Endothelial cell of umbilical vein (primary cell): Measurements from ENCODE around the gene OSBPL5. TPM values are rescaled to one million over a fixed set of nuclear protein-coding genes. Genes with fewer than 3 reads are reported as not detected.

Source experiments
- BruUV-seq: library from RNA; stranded (reverse); fragments of 400-500 nt; replicated peaks from 2 replicates; lab custom pipeline; 2021; lab: Mats Ljungman, UMichigan
- CTCF ChIA-PET: fragments of 300-600, 350-600 bp; sonication (Branson Sonifier 250); formaldehyde crosslinking; loops from one replicate; lab custom pipeline; 2021; ENCODE audit warnings: antibody characterized with exemption, inconsistent platforms; lab: Charles Lee
- POLR2A ChIA-PET: fragments of 300-600, 350-600 bp; sonication (Branson Sonifier 250); formaldehyde crosslinking; loops from one replicate; lab custom pipeline; 2021; ENCODE audit warnings: antibody characterized with exemption, inconsistent platforms; lab: Charles Lee
- DNase-seq: peaks from one replicate; pipeline ENCODE4 v3.0.0-alpha.2; 2011; ENCODE audit warnings: low read depth, low spot score
- FAIRE-seq: peaks from 2 replicates; lab custom pipeline; 2011; peaks lifted over from hg19 to GRCh38; lab: Jason Lieb, UNC
- H2AFZ ChIP-seq: 2 replicates; pipeline ENCODE4 v1.6.0; 2012; ENCODE audit warnings: low read depth, low read length, control low read depth, inconsistent platforms
- H3K27ac ChIP-seq: 2 replicates; pipeline ENCODE4 v1.5.1; 2011; ENCODE audit warnings: low read depth, mild to moderate bottlenecking, control low read depth, low read length, moderate library complexity; ENCODE audit not compliant: insufficient read depth
- H3K27me3 ChIP-seq, 2 experiments: 2 replicates each; pipeline versions ENCODE4 v1.6.0 to v1.6.1; 2011; ENCODE audit warnings: low read length in 2 of 2, mixed read lengths in 1 of 2; ENCODE audit not compliant: control insufficient read depth in 2 of 2, insufficient read depth in 2 of 2
- H3K36me3 ChIP-seq, 2 experiments: 2 replicates in 1 of 2; 3 replicates in 1 of 2; pipeline ENCODE4 v1.5.1; 2011; ENCODE audit warnings: low read length in 2 of 2, mild to moderate bottlenecking in 1 of 2, moderate library complexity in 1 of 2; ENCODE audit not compliant: control insufficient read depth in 2 of 2, insufficient read depth in 2 of 2; ENCODE audit errors: extremely low read depth in 1 of 2
- H3K4me1 ChIP-seq: 3 replicates; pipeline ENCODE4 v1.5.1; 2011; ENCODE audit warnings: mild to moderate bottlenecking, low read length; ENCODE audit not compliant: control insufficient read depth, insufficient read depth; ENCODE audit errors: extremely low read depth
- H3K4me2 ChIP-seq: 2 replicates; pipeline ENCODE4 v1.6.1; 2011; ENCODE audit warnings: low read length, control low read depth, mixed read lengths; ENCODE audit not compliant: insufficient read depth
- H3K4me3 ChIP-seq, 3 experiments: fragments of 200-600 bp in 1 of 3; sonication (generic), shearing (Covaris generic) in 1 of 3; replicated peaks in 1 of 3; 2 replicates each; pipeline ENCODE4 v1.5.1; 2011 to 2016; ENCODE audit warnings: control low read depth in 3 of 3, low read length in 3 of 3, mild to moderate bottlenecking in 2 of 3, inconsistent platforms in 1 of 3, low read depth in 1 of 3, moderate library complexity in 1 of 3; ENCODE audit not compliant: insufficient read depth in 1 of 3
- H3K79me2 ChIP-seq: 2 replicates; pipeline ENCODE4 v1.6.0; 2012; ENCODE audit warnings: low read length, inconsistent platforms; ENCODE audit not compliant: control insufficient read depth, insufficient read depth
- H3K9ac ChIP-seq: replicated peaks from 2 replicates; pipeline ENCODE3; 2011; ENCODE audit warnings: low read length, control low read depth; ENCODE audit not compliant: insufficient read depth; ENCODE audit errors: extremely low read depth
- H3K9me1 ChIP-seq: replicated peaks from 3 replicates; pipeline ENCODE4 v1.6.0; 2011; ENCODE audit warnings: mild to moderate bottlenecking, low read length; ENCODE audit not compliant: control insufficient read depth, insufficient read depth; ENCODE audit errors: extremely low read depth
- H3K9me3 ChIP-seq: replicated peaks from 2 replicates; pipeline ENCODE4 v1.5.1; 2012; ENCODE audit warnings: low read length, inconsistent platforms; ENCODE audit not compliant: control insufficient read depth, insufficient read depth
- H4K20me1 ChIP-seq: replicated peaks from 2 replicates; pipeline ENCODE3; 2011; ENCODE audit warnings: mild to moderate bottlenecking, low read length; ENCODE audit not compliant: control insufficient read depth, insufficient read depth; ENCODE audit errors: extremely low read depth
- EZH2 ChIP-seq: IDR thresholded peaks from 2 replicates; pipeline ENCODE4 v1.6.1; 2012; ENCODE audit warnings: borderline replicate concordance, low read depth, mild to moderate bottlenecking, moderate library complexity, low read length, inconsistent platforms; ENCODE audit not compliant: severe bottlenecking
- FOS ChIP-seq: IDR thresholded peaks from 2 replicates; pipeline ENCODE4 v1.6.1; 2011; ENCODE audit warnings: mild to moderate bottlenecking, low read length, moderate library complexity, borderline replicate concordance; ENCODE audit not compliant: insufficient read depth
- GATA2 ChIP-seq: IDR thresholded peaks from 2 replicates; pipeline ENCODE4 v1.7.0; 2011; ENCODE audit warnings: low read depth, mild to moderate bottlenecking, moderate library complexity, mixed read lengths, low read length; ENCODE audit not compliant: insufficient read length, insufficient read depth
- JUN ChIP-seq: IDR thresholded peaks from 2 replicates; pipeline ENCODE4 v1.6.1; 2011; ENCODE audit warnings: borderline replicate concordance, low read depth; ENCODE audit not compliant: insufficient read length, insufficient read depth
- MYC ChIP-seq: IDR thresholded peaks from one replicate; pipeline ENCODE4 v1.6.1; 2011; ENCODE audit warnings: mild to moderate bottlenecking, low read depth, low read length
- POLR2A ChIP-seq: IDR thresholded peaks from 2 replicates; pipeline ENCODE4 v1.6.1; 2012; ENCODE audit warnings: low read depth, mild to moderate bottlenecking, control low read depth, low read length
- POLR2AphosphoS5 ChIP-seq: IDR thresholded peaks from 2 replicates; pipeline ENCODE4 v1.6.1; 2012; ENCODE audit warnings: low read depth, mild to moderate bottlenecking, control low read depth, low read length, moderate library complexity; ENCODE audit not compliant: insufficient read depth
- dilution Hi-C: fragments of 300-500 bp; cut with MboI; formaldehyde crosslinking; loops from one replicate; pipeline ENCODE4 v1.15.0; 2019; ENCODE audit warnings: low sequenced_read_pairs; ENCODE audit not compliant: extremely low pct_ligation_motif_present
- intact Hi-C: fragments of 100-400 bp; cut with micrococcal nuclease; formaldehyde crosslinking; loops from one replicate; pipeline ENCODE4 v1.10.0; 2022
- polyA plus RNA-seq, 4 experiments: library from polyadenylated mRNA; depleted of rRNA in 3 of 4; stranded (reverse) in 3 of 4; unstranded in 1 of 4; fragments of >200 nt; gene quantifications; 2 replicates each; pipeline versions ENCODE4 v1.2.1 to v1.2.3, GENCODE V29; 2011 to 2012; ENCODE audit warnings: missing spikeins in 1 of 4
- total RNA-seq: library from RNA; stranded (reverse); gene quantifications from 2 replicates; pipeline ENCODE4 v1.2.3, GENCODE V29; 2021
- TF ChIP-seq, protein P1 (sequence below): IDR thresholded peaks from 2 replicates; pipeline ENCODE4 v1.6.1; 2011; ENCODE audit not compliant: insufficient read depth, insufficient read length
- TF ChIP-seq, protein P2 (sequence below), 2 donors: IDR thresholded peaks; 1 replicate in 1 of 2; 2 replicates in 1 of 2; pipeline ENCODE4 v1.5.1; 2011; ENCODE audit warnings: low read length in 2 of 2, mild to moderate bottlenecking in 2 of 2, moderate library complexity in 2 of 2, control low read depth in 1 of 2, inconsistent platforms in 1 of 2, low read depth in 1 of 2; ENCODE audit not compliant: insufficient read depth in 1 of 2; ENCODE audit errors: extremely low read depth in 1 of 2

Gene OSBPL5
- total and polyA plus RNA-seq, 2 donors (not counting 3 experiments of a cell fraction or from before 2014, with no cell fraction given) = 8.7 to 37.7 TPM

DNA sequence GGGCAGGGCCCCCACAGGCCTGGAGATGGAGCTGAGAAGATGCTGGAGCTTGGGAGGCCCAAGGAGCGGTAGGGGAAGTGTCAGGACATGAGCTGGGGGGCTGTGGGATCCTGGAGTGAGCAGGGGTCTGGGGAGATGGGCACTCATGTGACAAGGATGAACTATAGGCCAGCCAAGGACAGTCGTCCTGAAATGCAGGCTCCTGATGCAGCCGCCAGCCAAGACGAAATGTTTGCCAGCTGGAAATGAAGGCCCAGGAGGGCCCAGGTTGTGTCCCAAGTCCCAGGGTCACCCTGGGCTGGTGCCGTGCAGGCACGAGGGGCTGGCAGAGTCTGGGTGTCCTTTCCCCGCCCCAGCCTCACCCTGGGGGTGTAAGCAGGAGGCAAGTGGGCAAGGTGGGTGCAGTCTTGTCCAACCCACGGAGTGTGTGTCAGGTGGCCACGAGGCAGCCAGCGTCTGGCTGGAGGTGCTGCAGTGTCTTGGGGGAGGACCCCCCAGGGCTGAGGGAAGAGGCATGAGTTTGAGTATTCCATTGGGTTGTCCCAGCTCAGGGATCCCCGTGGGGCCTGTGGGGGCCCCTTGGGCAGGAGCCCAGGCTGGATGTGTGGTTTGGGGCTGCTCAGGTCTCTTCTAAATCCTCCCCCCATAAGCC lies 32.1 kb upstream of the OSBPL5 start:
- H4K20me1 ChIP-seq = no peaks in the 10 kb centered on the region
- H3K79me2 ChIP-seq = no peaks in the 10 kb centered on the region
- H3K9ac ChIP-seq = no peak overlapping the region
- FAIRE-seq (no peak), DNase-seq (no peak)
- H2AFZ ChIP-seq = no peak overlapping the region
- dilution Hi-C loops = no loop called here
- H3K36me3 ChIP-seq = no peaks in the 10 kb centered on the region
- H3K9me3 ChIP-seq = no peaks in the 10 kb centered on the region
- no peak overlapping the region for H3K4me3 ChIP-seq
- peaks cover 0 to 2% of the 10 kb centered on the region in 2 experiments for H3K27me3 ChIP-seq
- TF ChIP-seq, protein P1, sequence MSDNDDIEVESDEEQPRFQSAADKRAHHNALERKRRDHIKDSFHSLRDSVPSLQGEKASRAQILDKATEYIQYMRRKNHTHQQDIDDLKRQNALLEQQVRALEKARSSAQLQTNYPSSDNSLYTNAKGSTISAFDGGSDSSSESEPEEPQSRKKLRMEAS = no peak
- TF ChIP-seq MYC (no peak), JUN (no peak), FOS (no peak), POLR2A (no peak), POLR2AphosphoS5 (no peak), EZH2 (no peak), GATA2 (no peak)
- TF ChIP-seq, protein P2, sequence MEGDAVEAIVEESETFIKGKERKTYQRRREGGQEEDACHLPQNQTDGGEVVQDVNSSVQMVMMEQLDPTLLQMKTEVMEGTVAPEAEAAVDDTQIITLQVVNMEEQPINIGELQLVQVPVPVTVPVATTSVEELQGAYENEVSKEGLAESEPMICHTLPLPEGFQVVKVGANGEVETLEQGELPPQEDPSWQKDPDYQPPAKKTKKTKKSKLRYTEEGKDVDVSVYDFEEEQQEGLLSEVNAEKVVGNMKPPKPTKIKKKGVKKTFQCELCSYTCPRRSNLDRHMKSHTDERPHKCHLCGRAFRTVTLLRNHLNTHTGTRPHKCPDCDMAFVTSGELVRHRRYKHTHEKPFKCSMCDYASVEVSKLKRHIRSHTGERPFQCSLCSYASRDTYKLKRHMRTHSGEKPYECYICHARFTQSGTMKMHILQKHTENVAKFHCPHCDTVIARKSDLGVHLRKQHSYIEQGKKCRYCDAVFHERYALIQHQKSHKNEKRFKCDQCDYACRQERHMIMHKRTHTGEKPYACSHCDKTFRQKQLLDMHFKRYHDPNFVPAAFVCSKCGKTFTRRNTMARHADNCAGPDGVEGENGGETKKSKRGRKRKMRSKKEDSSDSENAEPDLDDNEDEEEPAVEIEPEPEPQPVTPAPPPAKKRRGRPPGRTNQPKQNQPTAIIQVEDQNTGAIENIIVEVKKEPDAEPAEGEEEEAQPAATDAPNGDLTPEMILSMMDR (IDR thresholded peaks at IDR 0.05; ENCODE audit: extremely low read depth in 1 of 2, insufficient read depth in 1 of 2, low read depth in 1 of 2, low read length in 2 of 2) = no peak
- H3K9me1 ChIP-seq = no peaks in the 10 kb centered on the region
- ChIA-PET POLR2A (no interaction called here), CTCF (interaction anchor here (1.1 to 1.4 kb wide), 2 partner anchors 13 to 160 kb away, joined by 3 read pairs; no protein-coding TSS in a partner anchor)
- no peaks in the 10 kb centered on the region for H3K4me1 ChIP-seq
- H3K27ac ChIP-seq = no peak overlapping the region
- no TSS peak for BruUV-seq
- no peak overlapping the region for H3K4me2 ChIP-seq
- intact Hi-C loops = no loop called here
